ENCODE data around the gene HRCT1. TPM values are rescaled to one million over a fixed set of nuclear protein-coding genes. Genes with fewer than 3 reads are reported as not detected.
"Not testable (repeated sequence)": the region's sequence is repeated elsewhere in the genome, so short reads cannot be mapped to it uniquely, and the experiment has no call there.

The HRCT1 gene
- total RNA-seq, 1 experiment from 2014 or later, result 0.63 TPM

DNA sequence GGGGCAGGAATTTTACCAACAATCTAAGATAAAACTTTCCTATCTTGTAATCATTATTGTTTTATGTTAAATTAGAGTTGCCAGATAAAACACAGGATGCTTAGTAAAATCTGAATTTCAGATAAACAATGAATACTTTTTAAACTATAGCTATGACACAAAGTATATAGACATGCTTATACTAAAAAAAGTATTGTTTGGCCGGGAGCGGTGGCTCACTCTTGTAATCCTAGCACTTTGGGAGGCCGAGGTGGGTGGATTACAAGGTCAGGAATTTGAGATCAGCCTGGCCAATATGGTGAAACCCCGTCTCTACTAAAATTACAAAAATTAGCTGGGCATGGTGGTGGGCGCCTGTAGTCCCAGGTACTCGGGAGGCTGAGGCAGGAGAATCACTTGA, 28.1 kb downstream of the HRCT1 start:
- not testable (repeated sequence) for H3K27me3 ChIP-seq (replicated peaks); H3K9me3 ChIP-seq (replicated peaks); DNase-seq (ENCODE audit: low read depth in 1 of 2, low spot score in 2 of 2); H3K36me3 ChIP-seq; H3K4me3 ChIP-seq; H3K27ac ChIP-seq
- peaks cover 27% of the 10 kb centered on the region for H3K4me1 ChIP-seq (replicated peaks)

DNA sequence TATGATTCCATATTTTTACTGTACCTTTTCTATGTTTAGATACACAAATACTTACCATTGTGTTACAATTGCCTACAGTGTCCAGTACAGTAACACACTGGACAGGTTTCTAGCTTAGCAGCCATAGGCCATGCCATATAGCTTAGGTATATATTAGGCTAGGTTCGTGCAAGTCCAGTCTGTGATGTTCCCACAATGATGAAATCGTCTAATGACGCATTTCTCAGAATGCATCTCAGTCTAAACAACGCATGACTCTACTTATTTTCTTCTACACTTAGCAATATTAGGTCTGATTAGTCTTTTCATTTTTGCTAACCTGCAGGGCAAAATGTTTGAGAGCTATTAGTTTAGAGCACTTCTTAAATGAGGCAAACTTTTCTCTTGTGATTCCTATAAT, 29.3 kb downstream of the HRCT1 start:
- no peaks in the 10 kb centered on the region for H3K36me3 ChIP-seq
- no peaks in the 10 kb centered on the region for H3K27me3 ChIP-seq (replicated peaks)
- peak overlapping the region; percentile 84 for H3K27ac ChIP-seq
- H3K4me3 ChIP-seq, result no peak overlapping the region
- H3K9me3 ChIP-seq (replicated peaks), result no peaks in the 10 kb centered on the region
- no peak for DNase-seq (ENCODE audit: low read depth in 1 of 2, low spot score in 2 of 2)
- H3K4me1 ChIP-seq (replicated peaks), result peaks cover 27% of the 10 kb centered on the region

DNA sequence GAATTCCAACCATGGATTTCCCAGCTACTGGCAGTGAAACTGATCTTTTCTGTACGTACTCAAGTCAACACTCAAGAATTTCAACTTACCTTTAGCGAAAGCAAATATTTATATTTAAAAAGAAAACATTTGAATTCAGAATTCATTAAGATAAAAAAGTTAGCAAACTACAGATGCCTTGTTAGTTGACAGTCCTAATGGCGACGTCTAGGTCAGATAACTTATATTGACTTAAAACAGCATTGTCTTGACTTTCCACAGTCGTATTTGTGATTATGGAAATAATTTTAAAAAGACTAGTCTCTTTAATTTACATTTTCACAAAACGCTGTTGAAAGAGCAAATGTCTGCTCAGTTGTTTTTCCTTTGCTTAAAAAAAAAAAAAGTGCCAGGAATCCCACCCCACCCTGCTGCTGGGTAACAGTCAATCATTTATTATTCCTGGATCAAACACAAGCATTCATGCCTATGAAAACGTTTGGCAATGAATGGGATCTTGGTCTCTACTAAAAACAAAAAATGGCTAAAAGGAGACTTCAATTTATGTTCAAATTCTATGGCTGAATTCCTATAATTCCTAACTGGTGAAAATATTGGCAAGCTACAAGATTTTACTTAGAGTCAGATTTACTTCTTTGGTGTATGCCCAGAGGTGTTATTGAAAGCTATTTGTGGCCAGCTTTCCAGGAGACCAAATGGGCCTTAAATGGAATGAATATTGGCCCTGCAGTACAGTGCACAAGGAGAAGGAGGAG, 29.9 kb downstream of the HRCT1 start:
- H3K4me1 ChIP-seq (replicated peaks), result peaks cover 27% of the 10 kb centered on the region
- H3K27ac ChIP-seq, result peak overlapping the region; percentile 84
- H3K27me3 ChIP-seq (replicated peaks), result no peaks in the 10 kb centered on the region
- H3K9me3 ChIP-seq (replicated peaks), result no peaks in the 10 kb centered on the region
- H3K36me3 ChIP-seq, result no peaks in the 10 kb centered on the region
- DNase-seq (ENCODE audit: low read depth in 1 of 2, low spot score in 2 of 2), result peak in 1 of 2 experiments; percentile 57
- no peak overlapping the region for H3K4me3 ChIP-seq

DNA sequence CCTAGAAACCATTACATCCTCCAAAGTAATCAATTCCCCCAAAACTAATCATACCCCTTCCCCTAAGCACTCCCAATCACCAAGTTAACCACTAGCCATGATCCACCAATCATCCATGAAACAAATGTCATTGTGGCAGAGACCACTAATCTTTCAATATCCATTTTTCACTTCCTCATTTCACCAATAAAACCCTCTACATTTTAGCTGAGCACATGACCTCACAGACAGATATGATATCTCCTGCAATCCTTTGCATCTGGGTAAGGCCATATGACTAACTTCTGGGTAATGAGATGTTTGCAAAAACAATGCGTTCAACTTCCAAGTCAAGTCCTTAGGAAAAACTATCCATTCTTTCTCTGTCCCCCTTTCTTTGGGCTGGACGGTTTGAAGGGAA, 31.2 kb downstream of the HRCT1 start:
- H3K27me3 ChIP-seq (replicated peaks), result no peaks in the 10 kb centered on the region
- no peak for DNase-seq (ENCODE audit: low read depth in 1 of 2, low spot score in 2 of 2)
- peaks cover 27% of the 10 kb centered on the region for H3K4me1 ChIP-seq (replicated peaks)
- H3K27ac ChIP-seq, result peak overlapping the region; percentile 50
- H3K4me3 ChIP-seq, result no peak overlapping the region
- H3K36me3 ChIP-seq, result no peaks in the 10 kb centered on the region
- H3K9me3 ChIP-seq (replicated peaks), result no peaks in the 10 kb centered on the region

DNA sequence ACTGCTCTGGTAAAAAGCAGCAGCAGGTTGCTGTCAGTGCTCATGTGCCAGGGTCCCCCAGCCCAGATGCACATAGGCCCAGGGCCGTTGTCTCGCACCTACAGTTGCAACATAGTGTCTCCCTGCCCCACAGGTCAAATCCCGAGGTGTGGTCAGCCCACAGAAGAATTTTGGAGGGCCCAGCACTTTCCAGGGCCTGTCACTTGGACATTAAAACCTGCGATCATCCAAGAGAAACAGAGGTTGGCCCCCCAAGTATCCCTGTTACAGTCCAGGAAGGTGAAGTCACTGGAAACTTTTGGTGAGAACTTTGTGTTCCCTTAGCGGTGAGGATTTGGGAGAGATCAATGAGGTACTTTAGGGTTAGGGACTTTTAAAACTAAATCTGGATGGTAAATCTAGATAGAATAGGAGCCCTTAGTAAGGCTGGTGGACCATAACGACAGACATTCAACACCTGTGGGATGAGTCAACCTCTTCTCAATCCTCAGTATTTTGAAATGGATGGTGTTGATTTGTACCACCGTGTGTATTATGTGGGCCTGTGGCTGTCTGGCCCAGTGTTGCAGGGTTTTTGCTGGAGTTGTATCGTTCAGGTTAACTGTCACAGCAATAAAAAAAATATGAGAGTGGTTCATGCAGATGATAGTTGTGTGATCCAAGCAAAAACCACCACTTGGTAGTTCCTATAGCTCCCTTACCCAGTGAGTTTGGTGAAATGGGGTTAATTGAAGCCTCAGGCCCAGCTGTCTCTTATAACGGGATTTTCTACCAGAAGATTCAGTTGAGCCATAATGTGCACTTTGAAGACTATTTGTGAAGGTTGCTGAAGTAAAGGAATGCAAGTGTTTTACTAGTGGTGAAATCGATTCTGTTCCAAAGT, 32.7 kb downstream of the HRCT1 start:
- Histone ChIP-seq H3K36me3 (no peaks in the 10 kb centered on the region), H3K27ac (no peak overlapping the region), H3K9me3 (replicated peaks) (no peaks in the 10 kb centered on the region), H3K27me3 (replicated peaks) (no peaks in the 10 kb centered on the region), H3K4me1 (replicated peaks) (peaks cover 27% of the 10 kb centered on the region), H3K4me3 (no peak overlapping the region)
- no peak for DNase-seq (ENCODE audit: low read depth in 1 of 2, low spot score in 2 of 2)

DNA sequence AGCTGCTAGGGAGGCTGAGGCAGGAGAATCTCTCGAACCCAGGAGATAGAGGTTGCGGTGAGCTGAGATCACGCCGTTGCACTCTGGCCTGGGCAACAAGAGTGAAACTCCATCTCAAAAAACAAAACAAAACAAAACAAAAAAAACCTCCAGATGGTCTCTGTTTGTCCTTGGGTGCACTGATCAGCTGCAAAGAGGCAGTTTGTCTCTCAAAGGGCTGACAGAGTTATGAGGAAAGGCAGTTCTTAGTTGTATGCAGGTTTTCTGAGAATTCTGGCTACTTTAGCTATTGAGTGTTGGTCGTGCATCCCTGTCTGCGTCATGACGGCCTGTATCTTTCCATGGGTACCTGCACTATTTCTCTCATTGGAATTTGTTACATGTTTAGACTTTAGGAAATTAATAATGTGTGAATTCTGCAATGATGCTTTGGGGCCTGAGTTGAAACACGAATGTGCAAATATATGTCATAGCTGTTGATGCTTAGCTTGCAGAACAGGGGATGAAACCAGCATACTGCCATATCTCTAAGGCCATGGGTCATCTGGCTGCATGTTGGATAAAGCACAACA, 33.8 kb downstream of the HRCT1 start:
- no peaks in the 10 kb centered on the region for H3K36me3 ChIP-seq
- peaks cover 27% of the 10 kb centered on the region for H3K4me1 ChIP-seq (replicated peaks)
- no peak for DNase-seq (ENCODE audit: low read depth in 1 of 2, low spot score in 2 of 2)
- H3K27me3 ChIP-seq (replicated peaks), result no peaks in the 10 kb centered on the region
- no peaks in the 10 kb centered on the region for H3K9me3 ChIP-seq (replicated peaks)
- no peak overlapping the region for H3K27ac ChIP-seq
- no peak overlapping the region for H3K4me3 ChIP-seq

DNA sequence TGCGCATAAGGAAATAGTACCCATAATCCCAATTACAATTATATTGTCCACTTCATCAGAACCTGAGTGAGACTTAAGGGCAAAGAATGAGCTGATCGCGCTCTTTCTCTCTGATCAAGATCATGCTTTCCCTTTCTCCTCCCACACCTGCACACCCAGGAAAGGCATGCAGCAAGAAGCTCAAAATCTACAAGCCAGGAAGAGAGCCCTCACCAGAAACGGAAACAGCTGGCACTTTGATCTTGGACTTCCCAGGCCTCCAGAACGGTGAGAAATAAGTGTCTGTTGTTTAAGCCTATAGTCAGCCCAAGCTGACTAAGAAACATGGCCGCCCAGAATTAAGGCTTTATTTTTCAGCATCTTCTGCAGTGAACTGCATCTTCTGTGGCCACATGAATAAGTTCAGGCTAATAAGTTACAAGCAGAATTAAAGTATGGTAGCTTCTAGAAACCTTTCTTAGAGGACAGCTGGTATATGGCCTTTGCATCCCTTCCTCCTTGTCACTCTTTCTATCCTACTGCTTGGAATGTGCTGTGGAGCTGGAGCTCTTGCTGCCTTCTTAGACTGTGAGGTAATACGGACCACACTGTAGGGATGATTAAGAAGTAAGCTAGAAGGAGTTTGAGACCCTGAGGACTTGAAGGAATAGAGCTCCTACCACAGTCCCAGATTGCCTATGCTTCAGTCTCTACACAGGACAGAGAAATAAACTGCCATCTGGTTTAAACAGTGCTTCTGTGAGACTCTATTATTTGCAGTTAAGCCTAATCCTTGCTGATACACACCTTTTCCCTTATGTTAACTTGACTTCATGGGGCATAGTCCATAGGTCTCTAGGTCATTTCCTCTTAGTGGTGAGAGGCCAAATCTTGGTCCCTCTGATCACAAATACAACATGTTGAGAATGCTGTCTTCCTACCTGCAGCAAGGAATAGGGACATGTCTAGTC, 34.7 kb downstream of the HRCT1 start:
- no peaks in the 10 kb centered on the region for H3K27me3 ChIP-seq (replicated peaks)
- no peak overlapping the region for H3K4me3 ChIP-seq
- peaks cover 25% of the 10 kb centered on the region for H3K4me1 ChIP-seq (replicated peaks)
- no peaks in the 10 kb centered on the region for H3K36me3 ChIP-seq
- no peak overlapping the region for H3K27ac ChIP-seq
- no peak for DNase-seq (ENCODE audit: low read depth in 1 of 2, low spot score in 2 of 2)
- no peaks in the 10 kb centered on the region for H3K9me3 ChIP-seq (replicated peaks)

DNA sequence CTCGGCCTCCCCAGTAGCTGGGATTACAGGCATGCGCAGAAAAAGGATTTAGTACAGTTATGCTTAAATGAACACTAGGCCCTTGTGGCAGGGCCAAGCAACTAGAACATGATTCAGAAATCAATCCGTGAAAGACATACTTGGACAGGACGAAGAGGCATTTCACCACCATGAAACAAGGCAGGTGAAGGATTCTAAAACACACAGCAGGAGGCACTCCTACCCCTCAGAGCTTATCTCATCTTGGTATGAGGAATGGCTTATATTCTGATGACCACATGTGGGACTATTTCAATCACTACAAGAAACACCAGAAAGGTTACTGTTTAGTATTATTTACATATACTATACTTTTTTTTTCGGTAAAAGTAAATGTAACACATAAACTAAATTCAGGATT, 36.3 kb downstream of the HRCT1 start:
- Histone ChIP-seq H3K9me3 (replicated peaks) (no peaks in the 10 kb centered on the region), H3K27ac (no peak overlapping the region), H3K27me3 (replicated peaks) (no peaks in the 10 kb centered on the region), H3K4me3 (no peak overlapping the region), H3K36me3 (no peaks in the 10 kb centered on the region), H3K4me1 (replicated peaks) (peaks cover 10% of the 10 kb centered on the region)
- no peak for DNase-seq (ENCODE audit: low read depth in 1 of 2, low spot score in 2 of 2)

DNA sequence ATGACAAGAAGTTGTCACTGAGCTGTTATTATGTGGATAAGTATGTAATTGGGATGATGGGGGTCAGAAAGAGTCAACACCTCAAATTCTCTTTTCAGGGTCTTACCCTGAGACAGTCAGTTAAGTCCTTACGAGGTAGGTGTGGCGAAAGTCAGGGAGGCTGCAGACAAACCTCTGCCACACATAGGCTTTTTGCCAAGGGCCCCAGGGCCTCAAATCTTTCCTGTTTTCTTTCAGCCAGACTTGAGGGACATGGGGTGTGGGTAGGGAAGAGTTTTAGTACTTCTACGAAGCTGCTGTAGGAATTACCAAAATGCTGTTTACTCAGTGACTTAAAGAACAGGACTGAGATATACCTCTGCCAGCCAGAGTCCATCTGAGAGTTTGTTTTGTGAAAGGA, 38.2 kb downstream of the HRCT1 start:
- Histone ChIP-seq H3K9me3 (replicated peaks) (no peaks in the 10 kb centered on the region), H3K4me3 (no peak overlapping the region), H3K27ac (no peak overlapping the region), H3K27me3 (replicated peaks) (no peaks in the 10 kb centered on the region), H3K4me1 (replicated peaks) (peaks cover 9% of the 10 kb centered on the region), H3K36me3 (no peaks in the 10 kb centered on the region)
- no peak for DNase-seq (ENCODE audit: low read depth in 1 of 2, low spot score in 2 of 2)

DNA sequence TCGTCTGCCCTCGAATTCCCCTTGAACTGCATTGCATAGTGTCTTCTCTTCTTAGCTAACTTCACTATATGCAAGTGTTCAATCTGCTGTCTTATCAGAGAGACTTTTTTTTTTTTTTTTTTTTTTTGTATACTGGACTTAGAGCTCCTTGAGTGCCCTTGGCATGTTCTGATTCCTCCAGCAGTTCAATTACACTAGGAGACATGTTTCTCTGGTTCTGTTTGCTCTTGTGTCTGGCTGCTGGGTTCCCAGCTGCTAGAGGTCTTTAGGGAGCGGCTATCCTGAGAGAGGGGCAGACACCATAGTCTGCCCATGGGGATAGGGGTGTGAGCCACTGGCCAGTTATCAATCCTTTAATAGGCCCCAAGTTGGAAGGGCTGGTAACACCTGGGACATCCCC, 38.8 kb downstream of the HRCT1 start:
- peaks cover 11% of the 10 kb centered on the region for H3K4me1 ChIP-seq (replicated peaks)
- no peak overlapping the region for H3K4me3 ChIP-seq
- H3K27ac ChIP-seq, result peak overlapping the region; percentile 15
- H3K27me3 ChIP-seq (replicated peaks), result no peaks in the 10 kb centered on the region
- H3K9me3 ChIP-seq (replicated peaks), result no peaks in the 10 kb centered on the region
- no peaks in the 10 kb centered on the region for H3K36me3 ChIP-seq
- no peak for DNase-seq (ENCODE audit: low read depth in 1 of 2, low spot score in 2 of 2)

DNA sequence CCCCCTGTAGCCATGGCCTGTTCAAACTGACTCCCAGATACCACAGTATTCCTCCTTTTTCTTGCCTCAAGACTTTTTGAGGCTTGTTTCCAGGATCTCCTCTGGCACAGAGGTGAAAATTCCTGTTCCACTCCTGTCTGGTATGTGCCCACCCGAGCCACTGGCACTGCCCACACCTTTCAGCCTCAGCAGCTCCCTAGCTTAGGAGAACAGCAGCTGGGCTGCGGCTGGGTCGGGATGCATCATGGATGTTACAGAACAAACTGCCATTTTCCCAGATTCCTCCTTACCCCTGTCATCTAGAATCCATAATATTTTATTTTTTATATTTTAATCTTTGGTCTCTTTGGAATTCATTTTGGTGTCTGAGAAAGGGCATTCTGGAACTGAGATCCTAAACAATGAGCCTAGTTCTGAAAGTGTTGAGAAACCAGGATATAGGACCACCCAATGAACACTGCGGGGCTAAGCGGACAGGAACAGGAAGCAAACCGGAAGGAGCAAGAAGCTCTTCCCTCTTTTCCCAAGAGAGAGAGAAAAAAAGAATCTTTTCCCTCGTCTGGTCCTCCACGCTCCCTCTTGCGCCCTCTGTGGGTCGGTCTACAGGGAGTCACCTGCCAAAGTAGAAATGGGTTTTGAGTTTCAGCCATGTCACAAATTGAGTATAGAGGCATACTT, 39.5 kb downstream of the HRCT1 start:
- Histone ChIP-seq H3K27ac (peak overlapping the region; percentile 15), H3K36me3 (no peaks in the 10 kb centered on the region), H3K4me1 (replicated peaks) (peaks cover 11% of the 10 kb centered on the region), H3K9me3 (replicated peaks) (no peaks in the 10 kb centered on the region), H3K27me3 (replicated peaks) (no peaks in the 10 kb centered on the region), H3K4me3 (no peak overlapping the region)
- peak; percentile 67 to 76 for DNase-seq (ENCODE audit: low read depth in 1 of 2, low spot score in 2 of 2)

DNA sequence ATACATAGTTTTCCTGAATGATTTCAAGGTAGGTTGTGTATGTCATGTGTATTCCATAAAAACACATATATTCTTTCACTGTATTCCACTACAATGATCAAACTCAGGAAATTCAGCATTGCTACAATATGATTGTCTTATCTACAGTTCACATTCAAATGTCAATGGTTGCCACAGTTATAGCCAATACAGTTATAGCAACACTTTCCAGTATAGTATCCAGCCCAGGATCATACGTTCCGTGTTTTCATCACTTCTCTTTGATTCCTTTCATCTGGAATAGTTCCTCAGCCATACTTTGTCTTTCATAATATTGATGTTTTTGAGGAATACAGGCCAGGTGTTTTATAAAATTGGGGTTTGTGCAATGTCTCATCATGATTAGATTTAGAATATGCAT, 42.4 kb downstream of the HRCT1 start:
- Histone ChIP-seq H3K4me3 (no peak overlapping the region), H3K36me3 (no peaks in the 10 kb centered on the region)
- no peak for DNase-seq (ENCODE audit: low read depth in 1 of 2, low spot score in 2 of 2)

DNA sequence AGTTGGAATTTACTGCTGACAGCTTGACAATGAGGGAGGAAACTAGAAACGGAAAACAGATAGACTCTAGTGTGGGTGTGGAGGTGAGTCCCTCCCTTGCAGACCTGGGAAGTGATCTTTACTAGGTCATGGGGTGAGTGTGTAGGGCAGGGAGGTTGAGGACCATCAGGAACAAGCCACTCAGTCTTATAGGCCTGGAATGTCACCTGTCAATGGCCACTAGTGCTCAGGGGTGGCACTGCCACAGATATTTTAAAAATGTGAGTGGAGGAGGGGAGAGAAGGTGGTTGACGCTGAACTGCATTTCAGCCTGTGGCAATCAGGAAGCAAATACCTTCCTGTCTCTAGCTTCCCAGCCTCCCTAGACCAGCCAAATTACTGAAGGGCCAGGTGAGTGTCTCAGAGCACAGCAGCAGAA, 42.9 kb downstream of the HRCT1 start:
- Histone ChIP-seq H3K27ac (no peak overlapping the region), H3K4me1 (replicated peaks) (peaks cover 20% of the 10 kb centered on the region), H3K27me3 (replicated peaks) (no peaks in the 10 kb centered on the region), H3K36me3 (no peaks in the 10 kb centered on the region), H3K4me3 (no peak overlapping the region), H3K9me3 (replicated peaks) (no peaks in the 10 kb centered on the region)
- no peak for DNase-seq (ENCODE audit: low read depth in 1 of 2, low spot score in 2 of 2)

More for the DNA sequence above, 42.4 kb downstream of the HRCT1 start:
- Histone ChIP-seq H3K27ac (no peak overlapping the region), H3K27me3 (replicated peaks) (no peaks in the 10 kb centered on the region), H3K9me3 (replicated peaks) (no peaks in the 10 kb centered on the region), H3K4me1 (replicated peaks) (peaks cover 20% of the 10 kb centered on the region)
